ENCODE results near the gene FITM1.

Gene FITM1

GRCh38 chr14:24085215-24085614, 45.2 kb upstream of the FITM1 start:
- Histone ChIP-seq H3K4me3 (replicated peaks; ENCODE audit: insufficient read depth, low read length) (no peak overlapping the region), H3K27me3 (ENCODE audit: insufficient read depth, poor library complexity, severe bottlenecking) (peaks cover 18% of the 10 kb centered on the region), H3K27ac (replicated peaks) (no peak overlapping the region)
- TF ChIP-seq REST (IDR thresholded peaks at IDR 0.05; ENCODE audit: insufficient replicate concordance, low read depth), result no peak
- no peak for TF ChIP-seq SPI1 (IDR thresholded peaks at IDR 0.05; ENCODE audit: borderline replicate concordance, low read depth)
- TF ChIP-seq GABPA (IDR thresholded peaks at IDR 0.05; ENCODE audit: low read depth), result no peak
- no peak for TF ChIP-seq CTCF (IDR thresholded peaks at IDR 0.05; ENCODE audit: insufficient read depth, low read length)
- no peak for TF ChIP-seq POLR2AphosphoS5 (IDR thresholded peaks at IDR 0.05; ENCODE audit: low read depth)
- DNase-seq (ENCODE audit: low read depth in 1 of 2, low spot score in 1 of 2), result no peak

- TF ChIP-seq GABPA (IDR thresholded peaks at IDR 0.05; ENCODE audit: low read depth) (no peak), CTCF (IDR thresholded peaks at IDR 0.05; ENCODE audit: insufficient read depth, low read length) (no peak), SPI1 (IDR thresholded peaks at IDR 0.05; ENCODE audit: borderline replicate concordance, low read depth) (no peak)
These were observed 44.1 kb upstream of the FITM1 start for GRCh38 chr14:24086193-24086955.

GRCh38 chr14:24087004-24087403, 43.5 kb upstream of the FITM1 start:
- Histone ChIP-seq H3K4me3 (replicated peaks; ENCODE audit: insufficient read depth, low read length) (no peak overlapping the region), H3K27ac (replicated peaks) (no peak overlapping the region), H3K27me3 (ENCODE audit: insufficient read depth, poor library complexity, severe bottlenecking) (peaks cover 11% of the 10 kb centered on the region)
- DNase-seq (ENCODE audit: low read depth in 1 of 2, low spot score in 1 of 2), result no peak
- TF ChIP-seq CTCF (IDR thresholded peaks at IDR 0.05; ENCODE audit: insufficient read depth, low read length) (no peak), SPI1 (IDR thresholded peaks at IDR 0.05; ENCODE audit: borderline replicate concordance, low read depth) (no peak), GABPA (IDR thresholded peaks at IDR 0.05; ENCODE audit: low read depth) (no peak), REST (IDR thresholded peaks at IDR 0.05; ENCODE audit: insufficient replicate concordance, low read depth) (no peak), POLR2AphosphoS5 (IDR thresholded peaks at IDR 0.05; ENCODE audit: low read depth) (no peak)

More at GRCh38 chr14:24086193-24086955, 44.1 kb upstream of the FITM1 start:
- Histone ChIP-seq H3K27ac (replicated peaks) (no peak overlapping the region), H3K4me3 (replicated peaks; ENCODE audit: insufficient read depth, low read length) (no peak overlapping the region), H3K27me3 (ENCODE audit: insufficient read depth, poor library complexity, severe bottlenecking) (peaks cover 17% of the 10 kb centered on the region)
- DNase-seq (ENCODE audit: low read depth in 1 of 2, low spot score in 1 of 2), result no peak
